NCI-H2107 treated with DMSO at 0.1 percent for 48 hours (cell line): Measurements from ENCODE around the gene TTC7B.

Source experiments
- DNase-seq: peaks from one replicate; lab custom pipeline; 2025; ENCODE audit not compliant: unreplicated experiment; lab: John Stamatoyannopoulos, UW

The TTC7B gene

GRCh38 chr14:90562652-90563051 is 253.6 kb downstream of the TTC7B start:
- DNase-seq = peak; percentile 34

GRCh38 chr14:90561920-90562319 is 254.3 kb downstream of the TTC7B start:
- no peak for DNase-seq

- peak; percentile 74 for DNase-seq
These were observed 255.2 kb downstream of the TTC7B start for GRCh38 chr14:90560991-90561390.

GRCh38 chr14:90560558-90560957 is 255.7 kb downstream of the TTC7B start:
- DNase-seq = peak; percentile 33

GRCh38 chr14:90559811-90560492 is 256.3 kb downstream of the TTC7B start:
- no peak for DNase-seq

GRCh38 chr14:90558983-90559590 is 257.1 kb downstream of the TTC7B start:
- no peak for DNase-seq

- DNase-seq = no peak
These were observed 257.9 kb downstream of the TTC7B start for GRCh38 chr14:90558041-90558982.

GRCh38 chr14:90557516-90557915 is 258.7 kb downstream of the TTC7B start:
- DNase-seq = no peak

- DNase-seq = no peak
These were observed 259.4 kb downstream of the TTC7B start for GRCh38 chr14:90556666-90557450.

- DNase-seq = no peak
These were observed 260.2 kb downstream of the TTC7B start for GRCh38 chr14:90556012-90556477.

- DNase-seq = no peak
These were observed 260.9 kb downstream of the TTC7B start for GRCh38 chr14:90555126-90556011.

GRCh38 chr14:90554341-90554740 is 261.9 kb downstream of the TTC7B start:
- peak; percentile 65 for DNase-seq

- DNase-seq = no peak
These were observed 262.3 kb downstream of the TTC7B start for GRCh38 chr14:90553921-90554336.

GRCh38 chr14:90553298-90553920 is 262.8 kb downstream of the TTC7B start:
- no peak for DNase-seq

- DNase-seq = no peak
These were observed 263.5 kb downstream of the TTC7B start for GRCh38 chr14:90552465-90553297.

- no peak for DNase-seq
These were observed 264.3 kb downstream of the TTC7B start for GRCh38 chr14:90551733-90552464.

- DNase-seq = no peak
These were observed 265.0 kb downstream of the TTC7B start for GRCh38 chr14:90551070-90551704.
